Mesenchymal stem cell (in vitro differentiated cells and primary cell): Measurements from ENCODE around the gene FAM43B.

Source experiments
- DNase-seq: peaks from one replicate; pipeline ENCODE4 v3.0.0-alpha.2; 2013
- H2AFZ ChIP-seq: one replicate; pipeline ENCODE4 v1.6.1; 2013; ENCODE audit warnings: low read depth, mild to moderate bottlenecking, control low read depth, inconsistent platforms, low read length, moderate library complexity
- H2AK5ac ChIP-seq: 2 replicates; pipeline ENCODE4 v1.6.1; 2013; ENCODE audit warnings: low read length, moderate library complexity, mild to moderate bottlenecking, inconsistent platforms; ENCODE audit not compliant: severe bottlenecking
- H2BK120ac ChIP-seq: one replicate; pipeline ENCODE4 v1.6.1; 2013; ENCODE audit warnings: low read depth, mild to moderate bottlenecking, inconsistent platforms, low read length, moderate library complexity
- H2BK12ac ChIP-seq, 2 experiments: one replicate each; pipeline ENCODE4 v1.6.1; 2013; ENCODE audit warnings: inconsistent platforms in 2 of 2, low read length in 2 of 2, mild to moderate bottlenecking in 2 of 2, moderate library complexity in 2 of 2, control low read depth in 1 of 2
- H2BK15ac ChIP-seq: one replicate; pipeline ENCODE4 v1.6.1; 2013; ENCODE audit warnings: mild to moderate bottlenecking, low read depth, inconsistent platforms; ENCODE audit not compliant: poor library complexity, severe bottlenecking
- H2BK5ac ChIP-seq: 2 replicates; pipeline ENCODE4 v1.6.1; 2013; ENCODE audit warnings: low read depth, mild to moderate bottlenecking, low read length, control low read depth, inconsistent platforms; ENCODE audit not compliant: poor library complexity, severe bottlenecking
- H3K14ac ChIP-seq, 2 experiments: one replicate each; pipeline ENCODE4 v1.6.1; 2013; ENCODE audit warnings: inconsistent platforms in 2 of 2, low read length in 2 of 2, control low read depth in 1 of 2, mild to moderate bottlenecking in 1 of 2, moderate library complexity in 1 of 2
- H3K18ac ChIP-seq, 2 experiments: one replicate each; pipeline ENCODE4 v1.6.1; 2013; ENCODE audit warnings: inconsistent platforms in 2 of 2, low read length in 2 of 2, control low read depth in 1 of 2, low read depth in 1 of 2, mild to moderate bottlenecking in 1 of 2
- H3K23ac ChIP-seq, 2 experiments: one replicate each; pipeline ENCODE4 v1.6.1; 2013; ENCODE audit warnings: inconsistent platforms in 2 of 2, low read length in 2 of 2, mild to moderate bottlenecking in 2 of 2, moderate library complexity in 2 of 2, control low read depth in 1 of 2
- H3K27ac ChIP-seq: 2 replicates; pipeline ENCODE4 v1.5.1; 2013; ENCODE audit warnings: mild to moderate bottlenecking, moderate library complexity, low read length, control low read depth, inconsistent platforms; ENCODE audit not compliant: poor library complexity, severe bottlenecking
- H3K27me3 ChIP-seq, 2 experiments: 2 replicates each; pipeline versions ENCODE4 v1.6.1 to v1.7.0; 2013; ENCODE audit warnings: low read length in 2 of 2, mild to moderate bottlenecking in 2 of 2, moderate library complexity in 2 of 2, control low read depth in 1 of 2, inconsistent platforms in 1 of 2; ENCODE audit not compliant: control insufficient read depth in 1 of 2, insufficient read depth in 1 of 2
- H3K36me3 ChIP-seq, 2 experiments: 2 replicates each; pipeline versions ENCODE4 v1.6.1 to v1.7.0; 2013; ENCODE audit warnings: low read length in 2 of 2, control low read depth in 1 of 2, inconsistent platforms in 1 of 2, low read depth in 1 of 2, mild to moderate bottlenecking in 1 of 2; ENCODE audit not compliant: insufficient read depth in 2 of 2, control insufficient read depth in 1 of 2
- H3K4ac ChIP-seq, 2 experiments: one replicate each; pipeline ENCODE4 v1.6.1; 2013; ENCODE audit warnings: inconsistent platforms in 2 of 2, low read length in 2 of 2, mild to moderate bottlenecking in 2 of 2, moderate library complexity in 2 of 2, control low read depth in 1 of 2, low read depth in 1 of 2
- H3K4me1 ChIP-seq: 2 replicates; pipeline ENCODE4 v1.6.1; 2013; ENCODE audit warnings: low read depth, low read length, control low read depth; ENCODE audit not compliant: control insufficient read depth, insufficient read depth
- H3K4me2 ChIP-seq: 2 replicates; pipeline ENCODE4 v1.6.1; 2013; ENCODE audit warnings: low read length, mild to moderate bottlenecking, inconsistent platforms; ENCODE audit not compliant: poor library complexity, severe bottlenecking
- H3K4me3 ChIP-seq, 2 experiments: 2 replicates each; pipeline versions ENCODE4 v1.5.1 to v1.7.0; 2013; ENCODE audit warnings: low read length in 2 of 2, mild to moderate bottlenecking in 2 of 2, control low read depth in 1 of 2, low read depth in 1 of 2; ENCODE audit not compliant: insufficient read depth in 1 of 2
- H3K79me1 ChIP-seq: replicated peaks from 2 replicates; pipeline ENCODE4 v1.6.1; 2013; ENCODE audit warnings: mild to moderate bottlenecking, control low read depth, low read length, inconsistent platforms; ENCODE audit not compliant: poor library complexity, severe bottlenecking
- H3K9ac ChIP-seq: 2 replicates; pipeline ENCODE4 v1.7.0; 2013; ENCODE audit warnings: mild to moderate bottlenecking, low read length, moderate library complexity
- H3K9me3 ChIP-seq: 2 replicates; pipeline ENCODE4 v1.7.0; 2013; ENCODE audit warnings: mild to moderate bottlenecking, low read length; ENCODE audit not compliant: control insufficient read depth
- H4K8ac ChIP-seq: one replicate; pipeline ENCODE4 v1.6.1; 2013; ENCODE audit warnings: inconsistent platforms, mild to moderate bottlenecking, low read length, moderate library complexity
- H4K91ac ChIP-seq: one replicate; pipeline ENCODE4 v1.6.1; 2013; ENCODE audit warnings: mild to moderate bottlenecking, low read length, inconsistent platforms
- WGBS: methylation state at CpG from one replicate; pipeline ENCODE4 v1.1.7; 2013; ENCODE audit warnings: mixed read lengths; 5-methylcytosine and 5-hydroxymethylcytosine counted together

FAM43B gene

GRCh38 chr1:20578062-20578461, 25.7 kb downstream of the FAM43B start:
- Histone ChIP-seq H2AFZ (no peak overlapping the region), H2AK5ac (no peak overlapping the region), H3K4ac (no peak overlapping the region), H3K14ac (no peak overlapping the region), H3K4me2 (no peak overlapping the region), H3K27me3 (peaks cover 6 to 15% of the 10 kb centered on the region in 2 experiments), H3K79me1 (no peaks in the 10 kb centered on the region), H2BK120ac (no peak overlapping the region), H3K23ac (no peak overlapping the region), H2BK15ac (no peak overlapping the region), H4K8ac (no peak overlapping the region), H4K91ac (no peak overlapping the region), H3K27ac (no peak overlapping the region), H2BK5ac (no peak overlapping the region), H3K18ac (no peak overlapping the region), H3K36me3 (no peaks in the 10 kb centered on the region), H3K4me1 (peaks cover 2% of the 10 kb centered on the region), H3K9ac (no peak overlapping the region), H3K9me3 (no peaks in the 10 kb centered on the region), H3K4me3 (no peak overlapping the region), H2BK12ac (no peak overlapping the region)
- WGBS, result no CpG with 5 or more reads among the region's 3 CpGs
- DNase-seq, result no peak

GRCh38 chr1:20578721-20579395, 26.5 kb downstream of the FAM43B start:
- Histone ChIP-seq H3K27ac (no peak overlapping the region), H2BK120ac (no peak overlapping the region), H3K4me1 (peaks cover 2% of the 10 kb centered on the region), H3K23ac (no peak overlapping the region), H3K4me3 (no peak overlapping the region), H4K91ac (no peak overlapping the region), H3K79me1 (no peaks in the 10 kb centered on the region), H2AK5ac (no peak overlapping the region), H3K4ac (no peak overlapping the region), H3K18ac (no peak overlapping the region), H3K36me3 (no peaks in the 10 kb centered on the region), H3K27me3 (peaks cover under 1 to 8% of the 10 kb centered on the region in 2 experiments), H2BK15ac (no peak overlapping the region), H2AFZ (no peak overlapping the region), H4K8ac (peak overlapping the region; percentile 4), H2BK5ac (no peak overlapping the region), H3K9me3 (no peaks in the 10 kb centered on the region), H2BK12ac (no peak overlapping the region), H3K14ac (no peak overlapping the region), H3K9ac (no peak overlapping the region), H3K4me2 (no peak overlapping the region)
- no peak for DNase-seq
- 76% methylated on average over 11 of the region's 13 CpGs for WGBS

GRCh38 chr1:20584890-20585289, 32.5 kb downstream of the FAM43B start:
- H3K4me2 ChIP-seq, result no peak overlapping the region
- no peak overlapping the region for H3K18ac ChIP-seq
- no peak overlapping the region for H3K4ac ChIP-seq
- peaks cover 11% of the 10 kb centered on the region for H3K4me1 ChIP-seq
- H3K14ac ChIP-seq, result no peak overlapping the region
- H3K23ac ChIP-seq, result no peak overlapping the region
- H3K9ac ChIP-seq, result no peak overlapping the region
- no peak for DNase-seq
- H2AK5ac ChIP-seq, result no peak overlapping the region
- no peak overlapping the region for H4K8ac ChIP-seq
- 81% methylated on average over 2 of the region's 2 CpGs for WGBS
- H3K27ac ChIP-seq, result no peak overlapping the region
- H3K27me3 ChIP-seq, result no peaks in the 10 kb centered on the region
- no peak overlapping the region for H2BK5ac ChIP-seq
- no peaks in the 10 kb centered on the region for H3K36me3 ChIP-seq
- no peak overlapping the region for H2BK120ac ChIP-seq
- no peak overlapping the region for H2BK15ac ChIP-seq
- no peak overlapping the region for H4K91ac ChIP-seq
- H3K4me3 ChIP-seq, result no peak overlapping the region
- H3K79me1 ChIP-seq, result no peaks in the 10 kb centered on the region
- no peak overlapping the region for H2AFZ ChIP-seq
- no peaks in the 10 kb centered on the region for H3K9me3 ChIP-seq
- H2BK12ac ChIP-seq, result no peak overlapping the region

GRCh38 chr1:20586953-20587660, 34.7 kb downstream of the FAM43B start:
- Histone ChIP-seq H3K23ac (no peak overlapping the region), H3K4me1 (peaks cover 16% of the 10 kb centered on the region), H2BK15ac (no peak overlapping the region), H4K8ac (no peak overlapping the region), H3K27ac (no peak overlapping the region), H3K4ac (no peak overlapping the region), H3K18ac (no peak overlapping the region), H3K27me3 (no peaks in the 10 kb centered on the region), H3K9ac (peak overlapping the region; percentile 43), H2AFZ (no peak overlapping the region), H2BK12ac (no peak overlapping the region), H2BK120ac (no peak overlapping the region), H3K79me1 (no peaks in the 10 kb centered on the region), H2AK5ac (no peak overlapping the region), H3K9me3 (no peaks in the 10 kb centered on the region), H3K36me3 (no peaks in the 10 kb centered on the region), H3K4me3 (no peak overlapping the region), H2BK5ac (no peak overlapping the region), H3K14ac (no peak overlapping the region), H3K4me2 (no peak overlapping the region), H4K91ac (no peak overlapping the region)
- 84% methylated on average over 10 of the region's 10 CpGs for WGBS
- DNase-seq, result no peak
